ENCODE data around the gene MAGEB5. TPM values are rescaled to one million over a fixed set of nuclear protein-coding genes. Genes with fewer than 3 reads are reported as not detected.
A peak's percentile ranks its signal among the peaks of the same experiment; 100 is the strongest.
"Not testable (repeated sequence)": the region's sequence is repeated elsewhere in the genome, so short reads cannot be mapped to it uniquely, and the experiment has no call there.

MAGEB5 gene
- not detected for total RNA-seq

DNA sequence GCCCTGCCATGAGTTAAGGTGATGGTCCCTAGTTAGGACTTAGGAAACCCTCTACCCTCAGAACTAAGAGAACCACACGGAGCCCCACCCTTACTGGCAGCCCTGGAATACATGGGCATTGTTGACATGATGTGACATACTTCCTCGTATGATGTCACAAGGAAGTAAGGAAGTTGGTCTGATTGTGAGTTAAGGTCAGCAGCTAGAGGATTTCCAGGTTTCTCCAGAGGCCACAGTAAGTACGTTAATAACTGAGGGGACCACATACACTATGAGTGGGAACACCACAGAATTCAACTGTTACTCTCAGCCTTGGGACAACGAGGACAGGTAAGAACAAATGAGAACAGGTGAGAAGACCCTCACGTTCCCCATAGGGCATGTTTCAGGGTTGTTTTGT lies at the start of gene MAGEB5:
MAGEB5 (plus strand) TSS at position 301 of the 400 bp plus-strand sequence. CDS start 1,133 bp downstream, outside the sequence.
- 67% methylated on average over 4 to 5 of the region's 5 CpGs for WGBS, 2 donors
- no peaks in the 10 kb centered on the region for H3K36me3 ChIP-seq
- TF ChIP-seq, protein P1, sequence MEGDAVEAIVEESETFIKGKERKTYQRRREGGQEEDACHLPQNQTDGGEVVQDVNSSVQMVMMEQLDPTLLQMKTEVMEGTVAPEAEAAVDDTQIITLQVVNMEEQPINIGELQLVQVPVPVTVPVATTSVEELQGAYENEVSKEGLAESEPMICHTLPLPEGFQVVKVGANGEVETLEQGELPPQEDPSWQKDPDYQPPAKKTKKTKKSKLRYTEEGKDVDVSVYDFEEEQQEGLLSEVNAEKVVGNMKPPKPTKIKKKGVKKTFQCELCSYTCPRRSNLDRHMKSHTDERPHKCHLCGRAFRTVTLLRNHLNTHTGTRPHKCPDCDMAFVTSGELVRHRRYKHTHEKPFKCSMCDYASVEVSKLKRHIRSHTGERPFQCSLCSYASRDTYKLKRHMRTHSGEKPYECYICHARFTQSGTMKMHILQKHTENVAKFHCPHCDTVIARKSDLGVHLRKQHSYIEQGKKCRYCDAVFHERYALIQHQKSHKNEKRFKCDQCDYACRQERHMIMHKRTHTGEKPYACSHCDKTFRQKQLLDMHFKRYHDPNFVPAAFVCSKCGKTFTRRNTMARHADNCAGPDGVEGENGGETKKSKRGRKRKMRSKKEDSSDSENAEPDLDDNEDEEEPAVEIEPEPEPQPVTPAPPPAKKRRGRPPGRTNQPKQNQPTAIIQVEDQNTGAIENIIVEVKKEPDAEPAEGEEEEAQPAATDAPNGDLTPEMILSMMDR (IDR thresholded peaks at IDR 0.05), result no peak
- TF ChIP-seq POLR2AphosphoS5 (IDR thresholded peaks at IDR 0.05), result no peak
- TF ChIP-seq EP300 (IDR thresholded peaks at IDR 0.05), result no peak
- TF ChIP-seq POLR2A (IDR thresholded peaks at IDR 0.05), result no peak
- H3K9me3 ChIP-seq, result no peaks in the 10 kb centered on the region
- DNase-seq, result no peak
- no peak for ATAC-seq (ENCODE audit: low FRiP score in 2 of 2)
- H3K4me3 ChIP-seq, result no peak within 1 kb of the TSS
- no peaks in the 10 kb centered on the region for H3K27me3 ChIP-seq
- no peak within 1 kb of the TSS for H3K27ac ChIP-seq
- no peaks in the 10 kb centered on the region for H3K4me1 ChIP-seq

GRCh38 chrX:26192204-26192603 lies 23.8 kb upstream of the MAGEB5 start, which contains the start of gene MAGEB6:
MAGEB6 (plus strand) TSS chrX:26192440; CDS start chrX:26193847, 1,407 bp downstream.
- H3K4me3 ChIP-seq, result no peak within 1 kb of the TSS
- 74% methylated on average over 3 to 17 of the region's 17 CpGs for WGBS, 2 donors
- no peaks in the 10 kb centered on the region for H3K9me3 ChIP-seq
- TF ChIP-seq POLR2AphosphoS5 (IDR thresholded peaks at IDR 0.05), result no peak
- TF ChIP-seq, protein P1 (IDR thresholded peaks at IDR 0.05), result no peak
- no peak for TF ChIP-seq POLR2A (IDR thresholded peaks at IDR 0.05)
- TF ChIP-seq EP300 (IDR thresholded peaks at IDR 0.05), result no peak
- no peak for DNase-seq
- no peak for ATAC-seq (ENCODE audit: low FRiP score in 2 of 2)
- H3K27ac ChIP-seq, result no peak within 1 kb of the TSS
- H3K36me3 ChIP-seq, result no peaks in the 10 kb centered on the region
- H3K4me1 ChIP-seq, result no peaks in the 10 kb centered on the region
- H3K27me3 ChIP-seq, result no peaks in the 10 kb centered on the region

- DNase-seq, result no peak
- H3K27me3 ChIP-seq, result no peaks in the 10 kb centered on the region
Measured at GRCh38 chrX:26203561-26203960, 12.4 kb upstream of the MAGEB5 start.

GRCh38 chrX:26204717-26205116 lies 11.3 kb upstream of the MAGEB5 start:
- not testable (repeated sequence) for ATAC-seq (ENCODE audit: low FRiP score in 2 of 2); H3K4me1 ChIP-seq; H3K27ac ChIP-seq; H3K27me3 ChIP-seq; H3K9me3 ChIP-seq; H3K4me3 ChIP-seq; H3K36me3 ChIP-seq
- WGBS, 2 donors, result 94% methylated on average over 27 of the region's 27 CpGs; no CpG with 5 or more reads in 1 of the 2 donors
- DNase-seq, result peak in 1 of 2 donors; percentile 40

More at GRCh38 chrX:26203561-26203960, 12.4 kb upstream of the MAGEB5 start:
- Histone ChIP-seq H3K27ac (no peak overlapping the region), H3K4me1 (no peaks in the 10 kb centered on the region), H3K36me3 (no peaks in the 10 kb centered on the region), H3K4me3 (no peak overlapping the region), H3K9me3 (no peaks in the 10 kb centered on the region)
- no peak for ATAC-seq (ENCODE audit: low FRiP score in 2 of 2)
- TF ChIP-seq EP300 (IDR thresholded peaks at IDR 0.05), result no peak
- no peak for TF ChIP-seq POLR2AphosphoS5 (IDR thresholded peaks at IDR 0.05)
- TF ChIP-seq POLR2A (IDR thresholded peaks at IDR 0.05), result no peak
- TF ChIP-seq, protein P1 (IDR thresholded peaks at IDR 0.05), result no peak

DNA sequence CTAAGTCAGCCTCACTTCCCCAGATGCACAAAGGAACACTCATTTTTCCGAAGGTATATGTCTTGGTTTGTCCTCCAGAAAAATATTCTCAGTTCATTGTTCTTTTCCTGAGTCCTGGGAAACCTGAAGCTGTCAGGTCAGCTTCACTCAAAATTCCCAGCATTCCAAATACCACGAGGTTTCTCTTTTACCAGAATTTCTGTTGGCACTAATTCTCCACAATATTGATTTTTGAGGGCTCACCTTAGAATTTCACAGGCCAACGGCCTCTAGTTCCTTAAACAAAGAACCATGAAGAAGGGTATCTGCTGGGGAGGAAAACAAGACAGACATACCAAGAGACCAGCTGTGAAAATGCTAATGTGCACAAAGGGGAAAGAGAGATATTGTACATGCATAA lies 8.0 kb upstream of the MAGEB5 start:
- WGBS, 2 donors, result 39 to 58% methylated on average over 3 of the region's 3 CpGs
- no peaks in the 10 kb centered on the region for H3K9me3 ChIP-seq
- no peaks in the 10 kb centered on the region for H3K36me3 ChIP-seq
- DNase-seq (no peak), ATAC-seq (ENCODE audit: low FRiP score in 2 of 2) (no peak)
- TF ChIP-seq POLR2AphosphoS5 (IDR thresholded peaks at IDR 0.05) (no peak), EP300 (IDR thresholded peaks at IDR 0.05) (no peak), POLR2A (IDR thresholded peaks at IDR 0.05) (no peak)
- TF ChIP-seq, protein P1 (IDR thresholded peaks at IDR 0.05), result no peak
- no peak overlapping the region for H3K4me3 ChIP-seq
- H3K4me1 ChIP-seq, result no peaks in the 10 kb centered on the region
- H3K27me3 ChIP-seq, result no peaks in the 10 kb centered on the region
- no peak overlapping the region for H3K27ac ChIP-seq

Data from upper lobe of left lung (tissue), 6 donors.